Measurements from ENCODE around the gene COX7A2L.
"Not testable (repeated sequence)": the region's sequence is repeated elsewhere in the genome, so short reads cannot be mapped to it uniquely, and the experiment has no call there.

The COX7A2L gene

DNA sequence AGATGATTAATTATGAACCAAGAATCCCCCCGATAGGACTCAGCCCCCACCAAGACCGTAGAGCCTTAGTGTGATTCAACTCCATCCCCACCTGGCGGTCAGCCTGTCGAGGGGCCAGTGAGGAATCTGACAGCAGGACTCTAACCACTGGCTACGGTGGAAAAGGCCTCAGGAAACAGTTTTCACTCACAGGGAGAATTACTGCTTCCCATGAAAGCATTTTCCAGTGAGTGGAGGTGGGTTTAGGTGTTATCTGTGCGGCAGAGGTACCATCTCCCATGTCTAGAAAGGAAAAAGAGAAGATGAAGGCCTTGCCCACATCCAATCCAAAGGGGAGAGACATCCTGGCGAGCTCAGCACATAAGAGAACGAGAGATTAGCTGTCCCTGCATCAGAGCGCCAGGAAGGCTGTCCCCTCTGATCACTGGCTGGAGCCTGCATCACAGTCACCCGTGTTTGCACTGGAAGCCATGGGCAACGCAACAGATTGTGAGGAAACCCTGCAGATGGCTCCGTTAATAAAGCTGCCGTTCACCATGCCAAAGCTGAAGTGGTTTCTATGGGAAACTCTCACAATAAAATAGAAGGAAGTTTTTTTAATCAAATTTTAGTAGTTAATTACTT is 22.3 kb downstream of the COX7A2L start:
- DNase-seq, result no peak

DNA sequence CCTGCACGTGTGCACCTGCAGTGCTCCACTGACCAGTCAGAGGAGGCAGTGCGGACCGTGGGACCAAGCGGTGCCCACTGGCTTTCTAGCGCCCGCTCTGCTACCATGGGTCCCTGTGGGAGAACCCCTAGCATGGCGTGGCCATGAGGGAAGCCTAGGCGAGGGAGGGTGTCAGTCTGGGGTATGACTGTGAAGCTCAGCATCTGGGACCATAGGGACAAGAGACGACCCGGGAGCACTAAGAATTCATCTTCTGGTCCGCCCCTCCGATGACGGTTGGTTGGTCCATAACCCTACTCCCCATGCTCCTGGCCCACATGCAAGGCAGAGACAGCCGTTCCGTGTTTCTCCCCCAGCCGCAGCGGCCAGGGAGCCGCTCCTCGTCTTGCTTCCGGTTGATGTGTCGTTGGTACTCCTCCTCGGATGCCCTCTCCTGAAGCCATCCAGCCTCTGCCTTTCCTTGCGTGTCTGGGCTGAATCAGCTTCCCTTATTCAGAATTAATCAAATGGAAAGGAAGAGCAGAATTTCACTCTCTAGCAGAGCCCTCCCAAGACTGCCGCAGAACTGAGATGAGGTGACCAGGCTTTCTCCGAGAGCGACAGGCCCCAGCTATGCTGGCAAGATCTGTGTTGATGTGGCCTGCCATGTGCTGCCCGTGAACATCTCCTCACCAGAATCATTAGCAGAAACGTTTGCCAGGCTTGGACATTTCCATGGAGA is 23.0 kb downstream of the COX7A2L start:
- DNase-seq, result no peak

DNA sequence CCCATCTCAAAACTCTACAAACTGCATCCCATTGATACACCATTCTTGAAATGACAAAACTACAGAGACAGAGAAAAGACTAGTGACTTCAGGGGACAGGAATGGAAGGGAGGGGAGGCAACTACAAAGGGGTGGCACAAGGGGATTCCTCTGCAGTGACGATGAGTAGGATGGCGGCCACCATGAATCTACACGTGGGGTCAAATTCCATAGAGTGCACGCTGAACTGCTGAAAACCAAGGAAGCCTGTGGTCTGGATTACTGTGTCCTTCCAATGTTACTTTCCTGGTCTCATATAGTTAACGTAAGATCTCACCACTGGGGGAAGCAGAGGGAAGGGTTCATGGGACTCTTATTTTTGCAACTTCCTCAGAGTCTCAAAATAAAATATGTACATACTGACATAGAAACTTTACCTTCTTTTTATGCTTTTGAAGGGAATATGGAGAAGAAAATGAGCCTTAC is 23.6 kb downstream of the COX7A2L start:
- peak in 1 of 2 experiments; percentile 20 for DNase-seq

DNA sequence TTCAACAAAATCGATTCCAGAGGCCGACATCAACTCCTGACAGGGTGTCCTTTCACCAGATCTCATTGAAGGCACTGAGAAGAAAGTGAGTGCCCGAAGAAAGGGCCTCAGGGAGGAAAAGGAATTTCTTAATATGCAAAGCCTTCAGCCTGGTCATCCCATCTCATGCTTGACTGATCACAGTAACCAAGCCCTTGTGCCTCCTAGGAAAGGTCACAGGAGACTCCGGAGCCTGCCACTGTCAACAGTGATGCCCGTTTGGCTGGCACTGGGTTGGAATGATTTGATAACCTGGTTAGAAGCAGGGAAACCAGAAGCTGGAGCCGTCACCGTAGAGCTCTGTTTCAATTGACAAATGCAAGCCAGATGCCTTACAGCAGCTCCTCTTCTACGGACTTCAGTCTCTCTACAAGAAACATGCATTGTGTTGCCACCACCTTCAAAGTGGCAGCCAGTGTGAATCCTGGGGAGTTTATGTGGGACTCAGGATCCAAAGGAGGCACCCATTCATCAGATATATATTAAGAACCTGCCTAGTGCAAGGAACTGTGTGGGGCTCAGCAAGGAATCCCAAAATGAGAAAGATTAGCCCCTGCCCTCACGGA is 24.6 kb downstream of the COX7A2L start:
- DNase-seq, result no peak

DNA sequence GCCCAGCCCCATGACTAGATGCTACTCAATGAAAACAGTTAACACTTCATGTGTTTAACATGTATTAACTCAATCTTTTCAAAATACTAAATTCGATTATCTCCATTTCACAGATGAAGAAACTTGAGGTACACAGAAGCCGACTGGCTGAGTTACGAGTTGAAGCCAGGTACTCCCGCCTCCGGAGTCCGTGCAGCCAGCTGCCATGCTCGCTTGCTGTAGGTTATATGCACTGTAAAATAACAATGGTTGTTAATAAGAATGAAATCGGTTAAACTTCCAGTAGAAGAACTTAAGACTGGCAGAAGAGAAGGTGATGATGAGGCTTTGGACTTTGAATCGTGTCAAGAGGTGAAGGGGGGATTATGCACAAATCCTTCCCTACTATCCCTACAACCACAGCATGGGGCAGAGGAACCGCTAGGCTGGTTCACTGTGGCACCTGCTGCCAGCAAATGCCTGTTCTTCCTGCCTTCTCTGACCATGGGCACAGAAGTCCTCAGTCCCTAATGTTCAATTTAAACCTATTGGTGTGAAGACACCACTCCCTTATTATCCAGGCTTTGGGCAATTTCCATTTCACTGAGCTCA is 25.4 kb downstream of the COX7A2L start:
- no peak for DNase-seq

DNA sequence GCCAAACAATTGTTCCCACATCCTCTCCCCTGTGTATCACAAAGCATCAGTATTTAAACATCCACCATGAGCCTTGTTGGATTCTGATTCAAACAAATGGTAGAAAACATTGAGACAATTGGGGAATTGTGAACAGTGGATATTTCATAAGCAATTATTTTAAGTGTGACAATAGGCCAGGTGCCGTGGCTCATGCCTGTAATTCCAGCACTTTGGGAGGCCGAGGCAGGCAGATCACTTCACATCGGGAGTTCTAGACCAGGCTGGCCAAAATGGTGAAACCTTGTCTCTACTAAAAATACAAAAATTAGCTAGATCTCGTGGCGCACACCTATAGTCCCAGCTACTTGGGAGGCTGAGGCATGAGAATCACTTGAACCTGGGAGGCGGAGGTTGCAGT is 26.2 kb downstream of the COX7A2L start:
- DNase-seq, result not testable (repeated sequence)

DNA sequence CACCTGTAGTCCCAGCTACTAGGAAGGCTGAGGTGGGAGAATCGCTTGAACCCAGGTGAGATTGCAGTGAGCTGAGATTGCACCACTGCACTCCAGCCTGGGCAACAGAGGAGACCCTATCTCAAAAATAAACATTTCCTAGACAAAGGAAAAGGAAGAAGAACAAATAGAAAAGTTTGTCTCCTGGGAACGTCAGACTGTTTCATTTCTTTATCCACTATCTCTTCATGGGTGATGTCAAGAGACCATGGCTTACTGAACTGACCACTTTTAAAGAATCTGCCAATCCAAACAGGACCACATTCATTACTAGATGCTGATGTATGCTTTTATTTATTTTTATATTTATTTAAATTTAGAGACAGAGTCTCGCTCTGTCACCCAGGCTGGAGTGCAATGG is 26.8 kb downstream of the COX7A2L start:
- DNase-seq, result no peak

DNA sequence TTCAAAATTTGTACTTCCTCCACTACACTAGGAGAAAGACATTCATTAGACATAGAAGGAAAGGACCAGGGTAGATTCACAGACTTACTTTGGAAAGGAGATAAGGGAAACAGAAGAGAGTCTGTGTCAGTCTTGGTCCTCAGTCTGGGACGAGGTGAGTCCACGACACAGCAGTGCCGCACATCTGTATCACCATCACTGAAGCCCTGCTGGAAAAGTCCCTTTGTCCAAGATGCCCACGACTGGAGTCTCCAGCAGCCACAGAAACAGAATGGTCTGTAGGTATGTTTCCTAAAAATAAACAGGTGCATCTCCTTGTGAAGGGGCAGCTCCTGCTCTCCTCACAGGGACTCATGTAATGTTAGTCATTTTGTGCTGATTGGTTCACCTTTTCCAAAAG is 27.4 kb downstream of the COX7A2L start:
- no peak for DNase-seq

DNA sequence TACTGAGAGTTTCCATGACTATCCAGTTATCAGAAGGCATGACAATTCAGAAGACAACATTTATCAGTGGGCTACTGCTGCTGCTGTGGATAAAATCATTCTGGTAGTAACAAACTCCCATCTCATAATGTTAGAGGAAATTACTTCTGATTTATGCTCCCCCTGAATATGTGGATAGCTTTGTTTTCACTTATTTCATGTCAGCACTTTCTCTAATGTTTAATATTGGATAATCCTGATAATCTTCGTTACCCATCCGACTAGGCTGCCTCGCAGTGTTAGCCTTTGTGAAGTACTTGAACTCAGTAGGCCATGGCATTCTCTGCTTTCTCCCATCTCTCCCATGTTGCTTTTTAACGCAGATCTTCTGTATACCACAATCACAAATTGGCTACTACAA is 28.4 kb downstream of the COX7A2L start:
- DNase-seq, result no peak

DNA sequence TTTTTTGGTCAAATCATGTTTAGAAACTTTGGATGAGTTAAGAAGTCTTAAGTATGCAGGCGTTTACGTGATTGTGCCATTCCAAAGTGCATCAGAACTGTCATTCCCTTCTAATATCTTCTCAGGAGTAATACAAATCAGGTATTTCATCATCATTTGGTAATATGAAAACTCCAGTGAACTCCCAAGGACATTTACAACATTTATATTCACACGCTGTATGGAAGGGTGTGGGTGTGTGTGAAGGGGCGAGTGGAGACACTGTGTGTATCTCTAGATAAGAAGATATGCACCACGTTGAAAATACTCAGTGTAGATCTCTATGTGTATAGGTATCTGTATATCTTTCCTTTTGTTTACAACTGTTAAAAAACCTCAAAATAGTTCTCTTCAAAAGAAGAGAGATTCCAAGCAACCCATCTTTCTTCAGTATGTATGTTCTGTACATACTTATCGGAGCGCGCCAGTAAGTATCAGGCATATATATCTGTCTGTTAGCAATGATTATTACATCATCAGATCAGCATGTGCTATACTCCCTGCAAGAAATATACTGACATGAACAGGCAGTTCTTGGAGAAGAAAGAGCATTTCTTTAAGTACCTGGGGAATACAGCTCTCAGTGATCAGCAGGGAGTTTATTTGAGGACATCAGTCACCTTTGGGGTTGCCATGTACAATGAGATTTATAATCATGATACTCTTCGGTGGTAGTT is 29.3 kb downstream of the COX7A2L start:
- DNase-seq, result no peak

DNA sequence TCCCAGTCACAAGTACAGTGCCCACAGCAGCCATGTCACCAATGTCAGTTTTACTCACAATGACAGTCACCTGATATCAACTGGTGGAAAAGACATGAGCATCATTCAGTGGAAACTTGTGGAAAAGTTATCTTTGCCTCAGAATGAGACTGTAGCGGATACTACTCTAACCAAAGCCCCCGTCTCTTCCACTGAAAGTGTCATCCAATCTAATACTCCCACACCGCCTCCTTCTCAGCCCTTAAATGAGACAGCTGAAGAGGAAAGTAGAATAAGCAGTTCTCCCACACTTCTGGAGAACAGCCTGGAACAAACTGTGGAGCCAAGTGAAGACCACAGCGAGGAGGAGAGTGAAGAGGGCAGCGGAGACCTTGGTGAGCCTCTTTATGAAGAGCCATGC is 31.3 kb downstream of the COX7A2L start:
- no peak for DNase-seq

DNA sequence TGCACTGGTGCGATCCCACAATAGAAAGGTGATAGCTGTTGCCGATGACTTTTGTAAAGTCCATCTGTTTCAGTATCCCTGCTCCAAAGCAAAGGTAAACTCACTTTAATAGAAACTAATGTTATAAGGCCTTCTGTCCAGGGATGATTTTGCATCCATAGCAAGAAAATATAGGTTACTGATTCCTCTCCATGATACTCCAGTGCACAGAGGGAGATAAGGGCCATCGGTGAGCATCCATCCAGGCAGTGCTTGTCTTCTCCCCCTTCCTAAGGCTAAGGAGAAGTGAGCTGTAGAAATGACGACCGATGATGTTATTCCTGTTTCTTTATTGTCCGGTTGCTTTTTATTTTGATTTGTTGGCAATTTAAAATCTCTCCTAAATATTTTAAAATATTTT is 32.1 kb downstream of the COX7A2L start:
- no peak for DNase-seq

DNA sequence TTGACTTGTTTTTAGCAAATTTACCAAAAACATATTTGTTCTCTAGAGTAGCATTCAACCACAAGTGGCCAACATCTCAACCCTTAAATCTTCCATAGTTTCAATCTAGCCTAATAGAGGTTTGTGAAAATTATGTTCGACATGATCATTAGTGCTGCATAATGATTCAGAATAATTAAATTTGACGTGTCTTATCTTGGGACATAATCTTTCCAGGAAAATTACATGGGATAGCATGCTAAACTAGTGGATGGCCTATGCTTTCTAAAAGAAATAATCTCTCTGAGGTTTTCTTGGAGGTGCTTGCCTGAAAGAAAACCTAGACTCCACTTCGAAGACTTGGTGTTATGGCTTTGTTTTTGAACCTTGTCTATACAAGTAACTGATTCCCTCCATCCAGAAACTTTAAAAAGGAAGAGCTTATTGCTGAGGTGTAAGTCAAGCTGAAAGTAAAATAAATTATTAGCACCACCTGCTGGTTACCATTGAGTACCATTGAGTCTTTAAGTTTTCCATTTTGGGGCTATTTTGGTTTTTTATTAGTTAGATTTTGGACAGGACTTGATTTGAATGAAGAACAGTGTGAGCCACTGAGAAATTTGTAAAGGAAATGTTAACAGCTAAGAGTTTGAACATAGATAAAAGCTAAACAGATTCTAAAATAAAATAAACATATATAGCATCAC is 32.7 kb downstream of the COX7A2L start:
- DNase-seq, result peak; percentile 29 to 59

DNA sequence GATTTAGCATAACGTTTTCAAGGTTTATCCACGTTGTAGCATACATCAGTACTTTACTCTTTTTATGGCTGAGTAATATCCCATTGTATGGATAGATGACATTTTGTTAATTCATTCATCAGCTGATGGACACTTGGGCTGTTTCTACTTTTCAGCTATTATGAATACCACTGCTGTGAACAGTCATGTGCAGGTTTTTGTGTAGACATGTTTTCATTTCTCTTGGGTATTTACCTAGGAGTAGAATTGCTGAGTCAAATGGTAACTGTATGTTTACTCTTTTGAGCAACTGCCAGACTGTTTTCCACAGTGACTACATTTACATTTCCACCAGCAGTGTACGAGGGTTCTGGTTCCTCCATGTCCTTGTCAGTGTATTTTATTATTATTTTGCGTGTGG is 33.9 kb downstream of the COX7A2L start:
- no peak for DNase-seq

DNA sequence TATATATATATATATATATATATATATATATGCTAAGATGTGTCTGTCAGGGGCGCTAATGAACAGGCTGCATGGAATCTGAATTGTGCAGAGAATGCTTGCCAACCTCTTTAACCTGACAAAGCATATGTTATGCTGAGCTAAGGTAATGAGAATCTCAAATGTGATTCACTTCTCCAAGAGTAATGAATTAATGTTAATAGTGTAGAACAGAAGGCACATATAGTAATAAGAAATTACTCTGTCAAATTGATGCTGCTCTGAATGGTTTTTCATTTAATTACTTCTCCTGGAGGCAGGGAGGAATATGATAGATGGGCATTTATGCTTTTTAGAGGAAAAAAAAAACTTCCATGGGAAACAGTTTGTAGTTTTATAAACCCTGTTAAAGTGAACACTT is 35.4 kb downstream of the COX7A2L start:
- no peak for DNase-seq

DNA sequence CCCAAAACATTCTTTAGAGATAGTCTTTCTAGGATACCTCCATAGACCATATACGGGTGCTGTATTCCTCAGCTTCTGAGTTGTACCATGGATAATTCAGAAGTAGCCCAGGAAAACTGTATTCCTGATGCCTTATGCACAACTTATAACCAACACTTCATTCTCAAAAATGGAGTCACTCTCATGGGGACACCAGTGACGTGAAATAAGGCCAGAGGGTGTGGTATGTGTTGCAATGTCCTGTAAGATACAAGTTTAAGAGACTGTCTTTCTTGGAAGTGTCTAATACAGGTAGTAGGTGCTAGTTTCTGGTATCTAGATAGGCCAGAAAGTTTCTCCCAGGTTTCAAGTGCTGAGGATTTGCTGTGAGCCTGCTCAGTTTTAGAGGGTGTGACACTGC is 36.1 kb downstream of the COX7A2L start:
- DNase-seq, result no peak

DNA sequence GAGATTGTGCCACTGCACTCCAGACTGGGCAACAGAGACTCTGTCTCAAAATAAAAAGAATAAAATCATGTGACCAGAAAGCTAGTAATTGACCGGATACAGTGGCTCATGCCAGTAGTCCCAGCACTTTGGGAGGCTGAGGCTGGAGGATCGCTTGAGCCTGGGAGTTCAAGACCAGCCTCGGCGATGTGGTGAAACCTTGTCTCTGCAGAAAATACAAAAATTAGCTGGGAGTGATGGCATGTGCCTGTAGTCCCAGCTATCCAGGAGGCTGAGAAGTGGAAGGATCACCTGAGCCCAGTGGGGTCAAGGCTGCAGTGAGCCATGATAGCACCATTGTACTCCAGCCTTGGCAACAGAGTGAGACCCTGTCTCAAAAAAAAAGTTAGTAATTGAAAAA is 36.8 kb downstream of the COX7A2L start:
- no peak for DNase-seq

DNA sequence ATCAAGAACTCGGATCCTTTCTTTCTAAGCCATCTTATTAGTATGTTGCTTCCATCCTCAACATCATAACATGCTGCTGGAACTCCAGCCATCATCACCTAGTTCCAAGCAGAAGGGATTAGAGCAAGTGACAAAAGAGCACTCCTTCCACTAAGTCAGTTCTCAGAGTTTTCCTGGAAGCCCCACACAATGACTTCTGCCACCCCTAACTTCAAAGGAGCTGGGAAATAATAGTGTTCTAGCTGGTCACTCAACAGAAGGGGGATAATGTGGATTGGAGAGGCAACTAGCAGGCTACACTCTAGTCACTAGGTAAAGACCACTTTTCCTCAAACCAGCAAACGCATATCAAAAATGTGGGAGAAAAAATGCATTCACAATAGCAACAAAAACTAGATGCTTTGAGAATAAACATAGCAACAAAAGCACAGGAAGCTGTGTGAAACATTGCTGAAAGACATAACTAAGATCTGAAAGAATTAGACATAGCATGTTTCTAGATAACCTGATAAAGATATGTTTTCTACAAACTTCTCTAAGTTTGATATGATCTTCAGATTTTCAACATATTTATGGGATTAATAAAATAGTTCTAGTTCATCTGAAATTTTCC is 39.5 kb downstream of the COX7A2L start:
- DNase-seq, result peak in 1 of 2 experiments; percentile 16

DNA sequence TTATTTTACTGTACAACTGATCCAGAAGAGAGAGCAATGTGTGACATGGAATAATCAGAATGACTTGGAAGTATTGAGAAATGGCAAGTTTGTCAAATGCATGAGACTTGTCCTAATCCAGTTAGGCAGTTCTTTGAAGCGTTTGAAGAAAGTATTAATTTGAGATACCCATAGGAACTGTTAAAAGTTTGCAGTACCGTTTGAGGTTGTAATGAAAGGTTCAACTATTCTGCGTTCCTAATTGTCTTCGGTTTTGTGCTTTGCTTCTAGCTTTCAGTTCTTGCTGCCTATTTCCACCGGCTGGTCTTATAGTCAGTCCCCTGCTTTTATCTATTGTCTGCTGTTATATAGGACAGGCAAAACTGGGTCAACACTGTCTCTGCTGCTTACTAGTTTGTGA is 41.8 kb downstream of the COX7A2L start:
- no peak for DNase-seq

DNA sequence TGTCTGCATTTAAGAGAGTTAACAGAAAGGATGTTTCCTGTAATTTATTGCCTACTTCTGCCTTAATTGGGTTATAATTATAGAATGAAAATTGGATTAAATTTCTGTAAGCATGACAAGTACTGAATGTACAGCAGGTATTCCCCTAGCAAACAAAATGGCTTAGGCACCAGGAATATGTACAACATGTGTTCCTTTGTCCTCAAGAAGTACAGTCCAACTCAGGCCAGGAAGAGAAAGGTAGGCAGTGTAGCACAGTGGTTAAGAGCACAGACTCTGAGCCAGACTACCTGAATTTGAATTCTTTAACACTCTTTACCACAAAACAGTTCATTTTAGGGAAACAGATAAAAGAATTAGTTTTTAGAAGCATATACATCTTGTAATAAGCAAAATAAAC is 43.1 kb downstream of the COX7A2L start:
- DNase-seq, result no peak

DNA sequence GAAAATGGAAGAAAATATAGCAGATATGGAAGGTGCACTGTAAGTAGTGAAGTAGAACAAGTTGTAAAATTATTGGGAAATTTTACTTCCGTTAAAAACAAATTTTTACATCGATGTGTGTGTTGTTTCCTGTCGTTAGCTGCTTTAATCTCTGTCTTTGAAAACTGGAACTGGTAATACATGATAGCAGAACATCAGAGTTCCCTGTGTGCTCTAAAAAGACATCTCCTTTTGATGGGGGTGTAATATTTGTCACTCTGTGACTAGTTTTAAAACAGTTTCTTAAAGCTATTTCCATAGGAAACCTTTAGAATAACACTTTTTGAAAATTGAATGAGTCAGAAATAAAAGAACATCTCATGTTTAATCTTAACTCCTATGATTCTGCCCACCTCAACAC is 43.5 kb downstream of the COX7A2L start:
- no peak for DNase-seq

DNA sequence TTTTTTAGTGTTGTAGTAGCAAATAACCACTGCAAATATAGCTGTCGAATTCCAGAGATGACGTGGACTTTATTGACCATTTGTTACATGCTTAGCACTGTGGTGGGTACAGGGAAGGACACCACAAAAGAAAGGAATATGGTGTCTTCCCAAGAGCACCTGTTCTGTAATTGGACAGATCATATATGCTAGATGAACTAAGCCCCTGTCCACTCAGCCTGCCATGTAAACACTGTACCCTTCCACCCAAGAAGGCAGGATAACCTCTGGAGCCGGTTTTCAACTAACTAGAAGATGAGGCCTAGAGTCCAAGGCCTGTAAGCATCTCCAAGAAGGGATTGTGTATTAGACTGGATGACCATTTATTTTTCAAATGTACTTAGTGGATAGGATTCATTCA is 44.1 kb downstream of the COX7A2L start:
- no peak for DNase-seq
